HT1080 (cell line): ENCODE measurements around the gene DUSP14. TPM values are rescaled to one million over a fixed set of nuclear protein-coding genes. Genes with fewer than 3 reads are reported as not detected.
"Not testable (repeated sequence)": the region's sequence is repeated elsewhere in the genome, so short reads cannot be mapped to it uniquely, and the experiment has no call there.

ENCODE experiments used
- DNase-seq: peaks from one replicate; pipeline ENCODE4 v3.0.0-alpha.2; 2015; ENCODE audit warnings: low read depth
- total RNA-seq: library from RNA; depleted of rRNA; stranded (reverse); fragments of >200 nt; shearing (Covaris generic); gene quantifications from 2 replicates; pipeline ENCODE4 v1.2.3, GENCODE V29; 2014

DUSP14 gene
- total RNA-seq, 1 experiment from 2014 or later, result 82.3 TPM

GRCh38 chr17:37483311-37484039, 6.2 kb upstream of the DUSP14 start:
- DNase-seq, result peak; percentile 60

- DNase-seq, result no peak
Measured at GRCh38 chr17:37485938-37486570, 3.6 kb upstream of the DUSP14 start.

GRCh38 chr17:37488009-37488604, 1.6 kb upstream of the DUSP14 start:
- DNase-seq, result peak; percentile 91

GRCh38 chr17:37488607-37489196, 989 bp upstream of the DUSP14 start:
- peak; percentile 89 for DNase-seq

- peak; percentile 32 for DNase-seq
Measured at GRCh38 chr17:37490022-37490587, 414 bp downstream of the DUSP14 start.

- peak; percentile 88 for DNase-seq
Measured at GRCh38 chr17:37490638-37491614, 1.2 kb downstream of the DUSP14 start.

GRCh38 chr17:37492167-37492566, 2.5 kb downstream of the DUSP14 start:
- DNase-seq, result no peak

GRCh38 chr17:37493249-37494027, 3.7 kb downstream of the DUSP14 start:
- peak; percentile 54 for DNase-seq

GRCh38 chr17:37494401-37494831, 4.7 kb downstream of the DUSP14 start:
- DNase-seq, result no peak

GRCh38 chr17:37494971-37495370, 5.3 kb downstream of the DUSP14 start:
- DNase-seq, result no peak

- no peak for DNase-seq
Measured at GRCh38 chr17:37500378-37500777, 10.7 kb downstream of the DUSP14 start.

GRCh38 chr17:37502009-37502936, 12.6 kb downstream of the DUSP14 start:
- no peak for DNase-seq

- no peak for DNase-seq
Measured at GRCh38 chr17:37503148-37503547, 13.5 kb downstream of the DUSP14 start.

GRCh38 chr17:37505333-37505732, 15.6 kb downstream of the DUSP14 start:
- DNase-seq, result no peak

GRCh38 chr17:37506678-37507077, 17.0 kb downstream of the DUSP14 start:
- peak; percentile 51 for DNase-seq

- DNase-seq, result no peak
Measured at GRCh38 chr17:37507111-37507510, 17.4 kb downstream of the DUSP14 start.

- DNase-seq, result no peak
Measured at GRCh38 chr17:37510056-37510455, 20.4 kb downstream of the DUSP14 start.

- not testable (repeated sequence) for DNase-seq
Measured at GRCh38 chr17:37511642-37512041, 22.0 kb downstream of the DUSP14 start.
